K562 (cell line): ENCODE data around the gene HDLBP. TPM values are rescaled to one million over a fixed set of nuclear protein-coding genes. Genes with fewer than 3 reads are reported as not detected.

ENCODE experiments used
- BHLHE40 ChIP-seq: IDR thresholded peaks from 2 replicates; pipeline ENCODE4 v1.6.1; 2011; ENCODE audit warnings: low read length, improper control_type of control experiment
- HDAC1 ChIP-seq, 2 experiments: fragments of 450-650 bp; IDR thresholded peaks; 2 replicates each; pipeline ENCODE4 v1.6.1; 2016 to 2017; ENCODE audit warnings: inconsistent platforms in 1 of 2, mild to moderate bottlenecking in 1 of 2, moderate library complexity in 1 of 2
- PCBP1 ChIP-seq: fragments of 200-400 bp; formaldehyde crosslinking; IDR thresholded peaks from 2 replicates; pipeline ENCODE4 v1.6.1; 2018; ENCODE audit warnings: mild to moderate bottlenecking, low read depth, low read length; ENCODE audit not compliant: poor library complexity, severe bottlenecking
- PRDM10 ChIP-seq: fragments of 450-650 bp; IDR thresholded peaks from 2 replicates; pipeline ENCODE4 v1.6.1; 2018; ENCODE audit not compliant: partially characterized antibody
- ZNF175 ChIP-seq: fragments of 200-800 bp; sonication (Bioruptor generic); IDR thresholded peaks from 2 replicates; pipeline ENCODE4 v1.6.1; 2016; ENCODE audit warnings: low read depth, mild to moderate bottlenecking, missing genetic modification characterization, missing compliant biosample characterization
- ZNF445 ChIP-seq: fragments of 250-450 bp; sonication (Bioruptor Pico); IDR thresholded peaks from 2 replicates; pipeline ENCODE4 v1.4.0; 2020; ENCODE audit warnings: low read depth, mild to moderate bottlenecking, moderate library complexity
- ZNF507 ChIP-seq: conservative IDR thresholded peaks from 2 replicates; pipeline ENCODE4 v1.6.1; 2017; ENCODE audit warnings: missing genetic modification characterization, missing compliant biosample characterization
- polyA plus RNA-seq, 8 experiments: library from polyadenylated mRNA; depleted of rRNA in 4 of 8; stranded (reverse) in 5 of 8; unstranded in 3 of 8; fragments of >200 nt; fragmentation: Nextera tagmentation in 2 of 8; fragmentation: Illumina TruSeq in 1 of 8; extraction: Ambion mirVana in 2 of 8; extraction: Trizol in 1 of 8; gene quantifications; 2 replicates each; pipeline versions ENCODE4 v1.2.1 to v1.2.3, GENCODE V29; 2011 to 2014; ENCODE audit warnings: inconsistent platforms in 1 of 8, missing spikeins in 1 of 8
- total RNA-seq, 7 experiments: library from RNA; depleted of rRNA in 6 of 7; stranded (reverse); fragments of >200 nt in 6 of 7; fragmentation: Illumina TruSeq in 2 of 7; extraction: Trizol in 2 of 7; gene quantifications; 2 replicates each; pipeline versions ENCODE4 v1.2.1 to v1.2.3, GENCODE V29; 2011 to 2021; ENCODE audit warnings: low replicate concordance in 1 of 7
- TF ChIP-seq, protein P1 (sequence below): fragments of 450-650 bp; formaldehyde crosslinking; IDR thresholded peaks from 2 replicates; pipeline ENCODE4 v1.4.0; 2020; ENCODE audit warnings: mild to moderate bottlenecking, moderate library complexity
- TF ChIP-seq, protein P2 (sequence below): IDR thresholded peaks from 2 replicates; pipeline ENCODE4 v1.6.1; 2014; ENCODE audit warnings: antibody characterized with exemption
- TF ChIP-seq, protein P3 (sequence below): fragments of 450-650 bp; formaldehyde crosslinking; IDR thresholded peaks from 2 replicates; pipeline ENCODE4 v1.4.0; 2022; ENCODE audit warnings: missing genetic modification characterization

The HDLBP gene
- total and polyA plus RNA-seq, 9 of the 15 experiments (the other 6 are each of a cell fraction or from before 2014, with no cell fraction given) = 24.4 to 378 (median 146) TPM

- TF ChIP-seq, protein P1, sequence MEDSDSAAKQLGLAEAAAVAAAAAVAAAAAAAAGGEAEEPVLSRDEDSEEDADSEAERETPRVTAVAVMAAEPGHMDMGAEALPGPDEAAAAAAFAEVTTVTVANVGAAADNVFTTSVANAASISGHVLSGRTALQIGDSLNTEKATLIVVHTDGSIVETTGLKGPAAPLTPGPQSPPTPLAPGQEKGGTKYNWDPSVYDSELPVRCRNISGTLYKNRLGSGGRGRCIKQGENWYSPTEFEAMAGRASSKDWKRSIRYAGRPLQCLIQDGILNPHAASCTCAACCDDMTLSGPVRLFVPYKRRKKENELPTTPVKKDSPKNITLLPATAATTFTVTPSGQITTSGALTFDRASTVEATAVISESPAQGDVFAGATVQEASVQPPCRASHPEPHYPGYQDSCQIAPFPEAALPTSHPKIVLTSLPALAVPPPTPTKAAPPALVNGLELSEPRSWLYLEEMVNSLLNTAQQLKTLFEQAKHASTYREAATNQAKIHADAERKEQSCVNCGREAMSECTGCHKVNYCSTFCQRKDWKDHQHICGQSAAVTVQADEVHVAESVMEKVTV (CRISPR knock-in tag) = no peak
- no peak for TF ChIP-seq PCBP1
- TF ChIP-seq HDAC1 (IDR thresholded peaks at IDR 0.05) = no peak
- no peak for TF ChIP-seq ZNF507 (tag)
- no peak for TF ChIP-seq PRDM10
- no peak for TF ChIP-seq BHLHE40
- TF ChIP-seq ZNF445 = no peak
- TF ChIP-seq, protein P2, sequence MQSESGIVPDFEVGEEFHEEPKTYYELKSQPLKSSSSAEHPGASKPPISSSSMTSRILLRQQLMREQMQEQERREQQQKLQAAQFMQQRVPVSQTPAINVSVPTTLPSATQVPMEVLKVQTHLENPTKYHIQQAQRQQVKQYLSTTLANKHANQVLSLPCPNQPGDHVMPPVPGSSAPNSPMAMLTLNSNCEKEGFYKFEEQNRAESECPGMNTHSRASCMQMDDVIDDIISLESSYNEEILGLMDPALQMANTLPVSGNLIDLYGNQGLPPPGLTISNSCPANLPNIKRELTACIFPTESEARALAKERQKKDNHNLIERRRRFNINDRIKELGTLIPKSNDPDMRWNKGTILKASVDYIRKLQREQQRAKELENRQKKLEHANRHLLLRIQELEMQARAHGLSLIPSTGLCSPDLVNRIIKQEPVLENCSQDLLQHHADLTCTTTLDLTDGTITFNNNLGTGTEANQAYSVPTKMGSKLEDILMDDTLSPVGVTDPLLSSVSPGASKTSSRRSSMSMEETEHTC = no peak
- TF ChIP-seq, protein P3, sequence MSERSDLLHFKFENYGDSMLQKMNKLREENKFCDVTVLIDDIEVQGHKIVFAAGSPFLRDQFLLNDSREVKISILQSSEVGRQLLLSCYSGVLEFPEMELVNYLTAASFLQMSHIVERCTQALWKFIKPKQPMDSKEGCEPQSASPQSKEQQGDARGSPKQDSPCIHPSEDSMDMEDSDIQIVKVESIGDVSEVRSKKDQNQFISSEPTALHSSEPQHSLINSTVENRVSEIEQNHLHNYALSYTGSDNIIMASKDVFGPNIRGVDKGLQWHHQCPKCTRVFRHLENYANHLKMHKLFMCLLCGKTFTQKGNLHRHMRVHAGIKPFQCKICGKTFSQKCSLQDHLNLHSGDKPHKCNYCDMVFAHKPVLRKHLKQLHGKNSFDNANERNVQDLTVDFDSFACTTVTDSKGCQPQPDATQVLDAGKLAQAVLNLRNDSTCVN (CRISPR knock-in tag) = no peak
- no peak for TF ChIP-seq ZNF175
Measured at GRCh38 chr2:241184901-241185300, 130.6 kb downstream of the HDLBP start (continued).
